GM12874 (cell line): Measurements from ENCODE around the gene WNT5A.

Source experiments
- TF ChIP-seq, protein P1 (sequence below): IDR thresholded peaks from 2 replicates; pipeline ENCODE4 v1.5.1; 2011; ENCODE audit warnings: low read depth, mild to moderate bottlenecking, control low read depth, low read length, moderate library complexity; ENCODE audit not compliant: insufficient read depth

Gene WNT5A

GRCh38 chr3:55501905-55502304 is 14.8 kb upstream of the WNT5A start:
- TF ChIP-seq, protein P1, sequence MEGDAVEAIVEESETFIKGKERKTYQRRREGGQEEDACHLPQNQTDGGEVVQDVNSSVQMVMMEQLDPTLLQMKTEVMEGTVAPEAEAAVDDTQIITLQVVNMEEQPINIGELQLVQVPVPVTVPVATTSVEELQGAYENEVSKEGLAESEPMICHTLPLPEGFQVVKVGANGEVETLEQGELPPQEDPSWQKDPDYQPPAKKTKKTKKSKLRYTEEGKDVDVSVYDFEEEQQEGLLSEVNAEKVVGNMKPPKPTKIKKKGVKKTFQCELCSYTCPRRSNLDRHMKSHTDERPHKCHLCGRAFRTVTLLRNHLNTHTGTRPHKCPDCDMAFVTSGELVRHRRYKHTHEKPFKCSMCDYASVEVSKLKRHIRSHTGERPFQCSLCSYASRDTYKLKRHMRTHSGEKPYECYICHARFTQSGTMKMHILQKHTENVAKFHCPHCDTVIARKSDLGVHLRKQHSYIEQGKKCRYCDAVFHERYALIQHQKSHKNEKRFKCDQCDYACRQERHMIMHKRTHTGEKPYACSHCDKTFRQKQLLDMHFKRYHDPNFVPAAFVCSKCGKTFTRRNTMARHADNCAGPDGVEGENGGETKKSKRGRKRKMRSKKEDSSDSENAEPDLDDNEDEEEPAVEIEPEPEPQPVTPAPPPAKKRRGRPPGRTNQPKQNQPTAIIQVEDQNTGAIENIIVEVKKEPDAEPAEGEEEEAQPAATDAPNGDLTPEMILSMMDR, result no peak

- TF ChIP-seq, protein P1, result no peak
Observed at GRCh38 chr3:55500555-55501330, 13.6 kb upstream of the WNT5A start.

DNA sequence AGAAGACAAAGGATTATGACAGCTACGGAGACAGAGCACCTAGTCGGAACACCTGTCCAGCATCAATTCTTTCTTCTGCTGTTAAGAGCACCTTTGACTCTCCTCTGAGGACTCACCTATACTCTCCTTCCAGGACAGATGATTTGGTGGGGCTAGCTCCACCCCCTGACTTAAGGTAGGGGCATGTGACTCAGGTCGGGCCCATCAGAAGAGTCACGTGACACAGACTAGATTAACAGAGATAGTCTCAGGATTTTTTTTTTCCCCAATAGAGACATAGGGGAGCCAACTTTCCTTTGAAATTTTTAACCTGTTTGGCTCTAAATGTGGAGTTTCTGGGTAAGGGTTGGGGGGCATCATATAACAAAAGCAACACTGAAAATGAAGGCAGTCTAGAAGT is 11.4 kb upstream of the WNT5A start:
- TF ChIP-seq, protein P1, result no peak

GRCh38 chr3:55497250-55497649 is 10.1 kb upstream of the WNT5A start:
- TF ChIP-seq, protein P1, result no peak

DNA sequence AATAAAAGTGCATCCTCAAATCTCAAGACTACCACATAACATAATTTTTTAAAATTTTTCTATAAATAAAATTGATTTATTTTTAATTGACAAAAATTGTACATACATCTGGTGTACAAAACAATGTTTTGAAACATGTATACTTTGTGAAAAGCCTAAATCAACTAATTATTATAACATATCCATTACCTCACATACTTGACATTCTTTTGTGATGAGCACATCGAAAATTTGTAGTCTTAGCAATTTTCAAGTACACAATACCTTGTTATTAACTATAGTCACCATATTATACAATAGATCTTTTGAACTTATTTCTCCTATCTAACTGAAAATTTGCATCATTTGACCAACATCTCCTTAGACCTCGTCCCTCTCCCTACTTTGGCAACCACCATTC is 7.9 kb upstream of the WNT5A start:
- TF ChIP-seq, protein P1, result no peak

GRCh38 chr3:55492976-55493375 is 5.9 kb upstream of the WNT5A start:
- TF ChIP-seq, protein P1, result no peak

DNA sequence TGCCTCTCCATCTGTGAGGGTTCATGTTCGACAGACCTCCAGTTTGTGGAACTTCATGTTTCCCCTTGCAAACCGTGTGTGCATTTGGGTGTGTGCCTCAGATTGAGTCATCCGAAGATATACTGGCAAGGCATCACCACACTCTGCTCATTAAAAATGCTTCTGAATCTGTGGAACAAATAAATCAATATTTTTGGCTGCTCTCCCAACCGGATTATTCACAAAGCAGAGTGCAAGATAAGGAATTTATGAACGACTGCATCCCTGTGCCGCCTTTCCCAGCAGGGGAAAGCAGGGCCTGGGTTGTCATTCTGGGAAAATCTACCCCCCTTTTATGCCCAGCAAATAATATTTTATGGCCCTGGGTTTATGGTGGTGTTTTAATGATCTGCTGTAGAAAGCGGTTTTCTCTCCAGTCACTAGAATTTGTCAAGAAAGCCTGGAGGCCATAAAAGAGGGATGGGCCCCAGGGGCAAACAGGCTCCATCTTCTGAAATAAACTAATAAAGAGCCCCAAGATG is 4.2 kb upstream of the WNT5A start:
- TF ChIP-seq, protein P1, result no peak
